ENCODE measurements around the gene USP11.

DNA sequence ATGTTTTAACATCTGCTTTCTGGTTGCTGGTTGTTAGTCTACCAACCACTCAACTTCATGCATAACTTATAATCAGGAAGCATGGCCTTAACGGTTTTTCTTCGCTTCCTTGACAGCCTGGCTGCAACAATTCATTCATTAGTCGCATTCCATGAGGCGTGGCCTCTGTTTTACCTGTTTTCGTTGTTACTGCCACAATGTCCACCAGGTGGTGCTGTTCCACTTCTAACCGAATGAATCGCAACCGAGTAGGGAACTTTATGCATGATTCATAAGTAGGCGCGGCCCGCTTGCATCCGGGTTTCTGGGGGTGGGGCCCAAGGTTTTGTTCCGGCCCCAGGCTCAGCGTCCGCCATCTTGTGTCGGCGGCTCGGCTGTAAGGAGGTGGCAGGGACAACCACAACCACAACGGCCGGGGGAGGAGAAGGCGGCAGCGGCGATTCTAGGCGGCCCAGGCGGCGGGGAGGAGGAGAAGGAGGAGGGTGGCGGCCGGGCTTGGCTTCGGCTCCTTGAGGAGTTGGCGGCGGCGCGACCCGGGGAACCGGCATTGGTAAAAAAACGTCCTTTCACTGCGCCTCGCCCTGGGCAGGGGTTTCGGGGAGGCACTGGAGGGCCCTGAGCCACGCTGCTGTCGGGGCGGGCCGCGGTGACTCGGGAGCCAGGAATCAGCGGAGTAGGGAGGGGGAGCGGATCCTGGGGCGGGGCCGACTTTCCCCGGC, 39.2 kb upstream of the USP11 start, which contains the start of gene UBA1:
- TF ChIP-seq POLR2A (IDR thresholded peaks at IDR 0.05; ENCODE audit: low read length) (peak; percentile 71), GATA1 (IDR thresholded peaks at IDR 0.05; ENCODE audit: low read depth, low read length) (no peak)

All from erythroblast (primary cell).